Measurements from ENCODE around the gene DGKI. TPM values are rescaled to one million over a fixed set of nuclear protein-coding genes. Genes with fewer than 3 reads are reported as not detected.
"Not testable (repeated sequence)": the region's sequence is repeated elsewhere in the genome, so short reads cannot be mapped to it uniquely, and the experiment has no call there.

DGKI gene
- total RNA-seq, 1 donor from 2014 or later: 3.3 TPM

GRCh38 chr7:137835486-137836112 is 11.2 kb downstream of the DGKI start:
- DNase-seq (ENCODE audit: low spot score): no peak

GRCh38 chr7:137834552-137834951 is 12.2 kb downstream of the DGKI start:
- DNase-seq (ENCODE audit: low spot score): no peak

GRCh38 chr7:137832990-137833389 is 13.8 kb downstream of the DGKI start:
- not testable (repeated sequence) for DNase-seq (ENCODE audit: low spot score)

GRCh38 chr7:137832382-137832781 is 14.4 kb downstream of the DGKI start:
- DNase-seq (ENCODE audit: low spot score): no peak

- not testable (repeated sequence) for DNase-seq (ENCODE audit: low spot score)
These were observed 15.2 kb downstream of the DGKI start for GRCh38 chr7:137831555-137831954.

- DNase-seq (ENCODE audit: low spot score): no peak
These were observed 17.3 kb downstream of the DGKI start for GRCh38 chr7:137829337-137829992.

- DNase-seq (ENCODE audit: low spot score): no peak
These were observed 18.3 kb downstream of the DGKI start for GRCh38 chr7:137828456-137828855.

- no peak for DNase-seq (ENCODE audit: low spot score)
These were observed 21.3 kb downstream of the DGKI start for GRCh38 chr7:137825489-137825888.

- peak; percentile 75 for DNase-seq (ENCODE audit: low spot score)
These were observed 25.9 kb downstream of the DGKI start for GRCh38 chr7:137820677-137821420.

GRCh38 chr7:137820156-137820555 is 26.6 kb downstream of the DGKI start:
- DNase-seq (ENCODE audit: low spot score): no peak

GRCh38 chr7:137818036-137818435 is 28.7 kb downstream of the DGKI start:
- no peak for DNase-seq (ENCODE audit: low spot score)

- no peak for DNase-seq (ENCODE audit: low spot score)
These were observed 30.0 kb downstream of the DGKI start for GRCh38 chr7:137816696-137817320.

GRCh38 chr7:137813541-137813940 is 33.2 kb downstream of the DGKI start:
- DNase-seq (ENCODE audit: low spot score): no peak

GRCh38 chr7:137810248-137810647 is 36.5 kb downstream of the DGKI start:
- no peak for DNase-seq (ENCODE audit: low spot score)

- no peak for DNase-seq (ENCODE audit: low spot score)
These were observed 41.9 kb downstream of the DGKI start for GRCh38 chr7:137804836-137805235.

- DNase-seq (ENCODE audit: low spot score): no peak
These were observed 45.3 kb downstream of the DGKI start for GRCh38 chr7:137801491-137801890.

GRCh38 chr7:137801003-137801402 is 45.8 kb downstream of the DGKI start:
- DNase-seq (ENCODE audit: low spot score): no peak

- no peak for DNase-seq (ENCODE audit: low spot score)
These were observed 48.6 kb downstream of the DGKI start for GRCh38 chr7:137798073-137798763.

GRCh38 chr7:137795211-137795610 is 51.6 kb downstream of the DGKI start:
- DNase-seq (ENCODE audit: low spot score): no peak

- DNase-seq (ENCODE audit: low spot score): no peak
These were observed 54.8 kb downstream of the DGKI start for GRCh38 chr7:137791930-137792329.

GRCh38 chr7:137790828-137791227 is 55.9 kb downstream of the DGKI start:
- no peak for DNase-seq (ENCODE audit: low spot score)
